ENCODE data around the gene KLK12. TPM values are rescaled to one million over a fixed set of nuclear protein-coding genes. Genes with fewer than 3 reads are reported as not detected.

Gene KLK12
- polyA plus RNA-seq, 1 donor (not counting 4 experiments of a cell fraction or from before 2014, with no cell fraction given): not detected

DNA sequence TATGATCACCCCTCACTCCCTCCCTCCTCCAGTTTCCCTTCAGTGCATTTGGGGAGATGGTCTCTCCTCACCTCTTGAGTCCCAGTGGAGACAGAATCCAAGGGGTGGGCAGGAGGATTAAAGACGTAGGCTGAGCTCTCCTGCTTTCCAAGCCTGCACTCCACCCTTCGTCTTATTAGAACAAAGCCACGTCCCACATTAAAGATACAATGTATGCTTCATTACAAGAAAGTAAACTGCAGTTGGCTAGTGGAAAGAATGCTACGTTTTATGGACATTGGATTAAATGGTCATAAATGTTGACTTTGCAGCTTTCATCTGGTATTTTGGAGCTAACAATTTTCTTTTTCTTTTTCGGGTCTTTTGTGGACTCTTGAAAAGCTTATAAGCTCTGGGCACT is 6.9 kb downstream of the KLK12 start:
- Histone ChIP-seq H2AFZ (ENCODE audit: control insufficient read depth, low read length) (no peak overlapping the region), H3K9me1 (ENCODE audit: control insufficient read depth, extremely low read depth, insufficient read depth, low read length) (no peaks in the 10 kb centered on the region), H3K9me3 (ENCODE audit: control insufficient read depth, low read depth, low read length) (no peaks in the 10 kb centered on the region), H3K36me3 (ENCODE audit: control insufficient read depth in 2 of 2, extremely low read depth in 1 of 2, insufficient read depth in 2 of 2, low read length in 2 of 2) (peaks cover 0 to 2% of the 10 kb centered on the region in 2 experiments), H3K79me2 (ENCODE audit: control insufficient read depth, insufficient read depth, low read length) (no peaks in the 10 kb centered on the region), H3K9ac (ENCODE audit: control insufficient read depth, extremely low read depth, insufficient read depth, low read length) (no peak overlapping the region), H3K4me1 (ENCODE audit: control insufficient read depth, extremely low read depth, insufficient read depth, low read length) (peaks cover 18% of the 10 kb centered on the region), H3K27me3 (ENCODE audit: control insufficient read depth, extremely low read depth, insufficient read depth, low read length) (peaks cover 11% of the 10 kb centered on the region), H3K4me3 (ENCODE audit: control insufficient read depth in 2 of 3, extremely low read depth in 1 of 3, insufficient read depth in 2 of 3, low read depth in 1 of 3, low read length in 3 of 3) (no peak overlapping the region), H3K4me2 (ENCODE audit: control insufficient read depth, extremely low read depth, insufficient read depth, low read depth, low read length) (no peak overlapping the region), H3K27ac (ENCODE audit: control insufficient read depth, insufficient read depth, low read length) (no peak overlapping the region), H4K20me1 (ENCODE audit: control insufficient read depth, extremely low read depth, insufficient read depth, low read length) (no peaks in the 10 kb centered on the region)
- TF ChIP-seq, protein P1, sequence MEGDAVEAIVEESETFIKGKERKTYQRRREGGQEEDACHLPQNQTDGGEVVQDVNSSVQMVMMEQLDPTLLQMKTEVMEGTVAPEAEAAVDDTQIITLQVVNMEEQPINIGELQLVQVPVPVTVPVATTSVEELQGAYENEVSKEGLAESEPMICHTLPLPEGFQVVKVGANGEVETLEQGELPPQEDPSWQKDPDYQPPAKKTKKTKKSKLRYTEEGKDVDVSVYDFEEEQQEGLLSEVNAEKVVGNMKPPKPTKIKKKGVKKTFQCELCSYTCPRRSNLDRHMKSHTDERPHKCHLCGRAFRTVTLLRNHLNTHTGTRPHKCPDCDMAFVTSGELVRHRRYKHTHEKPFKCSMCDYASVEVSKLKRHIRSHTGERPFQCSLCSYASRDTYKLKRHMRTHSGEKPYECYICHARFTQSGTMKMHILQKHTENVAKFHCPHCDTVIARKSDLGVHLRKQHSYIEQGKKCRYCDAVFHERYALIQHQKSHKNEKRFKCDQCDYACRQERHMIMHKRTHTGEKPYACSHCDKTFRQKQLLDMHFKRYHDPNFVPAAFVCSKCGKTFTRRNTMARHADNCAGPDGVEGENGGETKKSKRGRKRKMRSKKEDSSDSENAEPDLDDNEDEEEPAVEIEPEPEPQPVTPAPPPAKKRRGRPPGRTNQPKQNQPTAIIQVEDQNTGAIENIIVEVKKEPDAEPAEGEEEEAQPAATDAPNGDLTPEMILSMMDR (optimal IDR thresholded peaks at IDR 0.05 in 1 of 3, IDR thresholded peaks at IDR 0.05 in 1 of 3, conservative IDR thresholded peaks at IDR 0.05 in 1 of 3; ENCODE audit: extremely low read depth in 1 of 3, insufficient read depth in 2 of 3, low read length in 3 of 3): no peak
- TF ChIP-seq EZH2 (IDR thresholded peaks at IDR 0.05; ENCODE audit: low read length): no peak
- DNase-seq (ENCODE audit: low read depth, low spot score) (no peak), FAIRE-seq (no peak)
- dilution Hi-C loops (cut with MboI; ENCODE audit: extremely low pct_ligation_motif_present, low sequenced_read_pairs): no loop called here

DNA sequence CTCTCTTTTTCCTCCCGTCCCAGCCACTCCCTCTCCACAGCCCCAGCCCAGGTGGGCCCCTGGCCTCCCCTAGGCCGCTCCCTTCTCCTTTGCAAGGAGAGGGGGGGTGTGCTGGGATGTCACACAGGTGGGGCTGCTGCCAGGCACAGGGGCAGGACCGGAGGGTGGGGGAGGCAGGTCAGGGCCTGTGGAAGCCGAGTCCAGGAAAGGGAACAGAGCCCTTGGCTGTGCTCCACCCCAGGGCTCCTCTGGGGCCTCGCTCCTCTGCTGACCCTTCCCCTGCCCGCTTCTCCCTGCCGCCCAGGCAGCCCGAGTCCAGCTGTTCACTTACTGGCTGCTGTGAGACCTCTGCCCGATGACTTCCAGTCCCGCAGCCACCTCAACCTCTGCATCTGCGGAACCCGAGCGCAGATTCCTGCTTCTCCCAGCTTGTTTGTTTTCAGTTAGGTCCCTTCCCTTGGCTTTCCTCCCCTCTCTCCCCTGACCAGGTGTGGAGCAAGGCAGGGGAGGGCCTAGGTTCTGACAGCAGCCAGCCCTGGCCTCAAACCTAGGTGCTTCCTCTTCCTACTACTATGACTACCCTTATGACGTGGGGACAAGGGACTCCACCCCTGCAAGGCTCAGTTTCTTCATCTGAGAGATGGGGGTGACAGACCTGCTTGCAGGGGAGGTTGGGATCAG is 7.5 kb downstream of the KLK12 start:
- Histone ChIP-seq H3K36me3 (ENCODE audit: control insufficient read depth in 2 of 2, extremely low read depth in 1 of 2, insufficient read depth in 2 of 2, low read length in 2 of 2) (peaks cover 0 to 5% of the 10 kb centered on the region in 2 experiments), H3K27ac (ENCODE audit: control insufficient read depth, insufficient read depth, low read length) (no peak overlapping the region), H3K27me3 (ENCODE audit: control insufficient read depth, extremely low read depth, insufficient read depth, low read length) (peaks cover 11% of the 10 kb centered on the region), H4K20me1 (ENCODE audit: control insufficient read depth, extremely low read depth, insufficient read depth, low read length) (no peaks in the 10 kb centered on the region), H3K9me1 (ENCODE audit: control insufficient read depth, extremely low read depth, insufficient read depth, low read length) (no peaks in the 10 kb centered on the region), H3K9me3 (ENCODE audit: control insufficient read depth, low read depth, low read length) (no peaks in the 10 kb centered on the region), H3K4me2 (ENCODE audit: control insufficient read depth, extremely low read depth, insufficient read depth, low read depth, low read length) (peak overlapping the region; percentile 33), H3K9ac (ENCODE audit: control insufficient read depth, extremely low read depth, insufficient read depth, low read length) (no peak overlapping the region), H3K4me1 (ENCODE audit: control insufficient read depth, extremely low read depth, insufficient read depth, low read length) (peaks cover 18% of the 10 kb centered on the region), H3K79me2 (ENCODE audit: control insufficient read depth, insufficient read depth, low read length) (no peaks in the 10 kb centered on the region), H3K4me3 (ENCODE audit: control insufficient read depth in 2 of 3, extremely low read depth in 1 of 3, insufficient read depth in 2 of 3, low read depth in 1 of 3, low read length in 3 of 3) (peak overlapping the region in 1 of 3 experiments; percentile 44), H2AFZ (ENCODE audit: control insufficient read depth, low read length) (peak overlapping the region; percentile 41)
- FAIRE-seq (no peak), DNase-seq (ENCODE audit: low read depth, low spot score) (no peak)
- dilution Hi-C loops (cut with MboI; ENCODE audit: extremely low pct_ligation_motif_present, low sequenced_read_pairs): no loop called here
- no peak for TF ChIP-seq EZH2 (IDR thresholded peaks at IDR 0.05; ENCODE audit: low read length)
- TF ChIP-seq, protein P1 (optimal IDR thresholded peaks at IDR 0.05 in 1 of 3, IDR thresholded peaks at IDR 0.05 in 1 of 3, conservative IDR thresholded peaks at IDR 0.05 in 1 of 3; ENCODE audit: extremely low read depth in 1 of 3, insufficient read depth in 2 of 3, low read length in 3 of 3): no peak
